Kidney tubule cell (primary cell): Measurements from ENCODE around the gene ZNF772.

Experiments
- DNase-seq: peaks from one replicate; pipeline ENCODE4 v3.0.0-alpha.2; 2018; ENCODE audit warnings: low spot score

The ZNF772 gene

GRCh38 chr19:57435062-57435978, 42.0 kb downstream of the ZNF772 start, which contains the start of gene ZNF749:
TSS of gene ZNF749 (plus strand) at chr19:57435325. CDS start at chr19:57435579, 254 bp downstream.
- DNase-seq, result peak; percentile 98

DNA sequence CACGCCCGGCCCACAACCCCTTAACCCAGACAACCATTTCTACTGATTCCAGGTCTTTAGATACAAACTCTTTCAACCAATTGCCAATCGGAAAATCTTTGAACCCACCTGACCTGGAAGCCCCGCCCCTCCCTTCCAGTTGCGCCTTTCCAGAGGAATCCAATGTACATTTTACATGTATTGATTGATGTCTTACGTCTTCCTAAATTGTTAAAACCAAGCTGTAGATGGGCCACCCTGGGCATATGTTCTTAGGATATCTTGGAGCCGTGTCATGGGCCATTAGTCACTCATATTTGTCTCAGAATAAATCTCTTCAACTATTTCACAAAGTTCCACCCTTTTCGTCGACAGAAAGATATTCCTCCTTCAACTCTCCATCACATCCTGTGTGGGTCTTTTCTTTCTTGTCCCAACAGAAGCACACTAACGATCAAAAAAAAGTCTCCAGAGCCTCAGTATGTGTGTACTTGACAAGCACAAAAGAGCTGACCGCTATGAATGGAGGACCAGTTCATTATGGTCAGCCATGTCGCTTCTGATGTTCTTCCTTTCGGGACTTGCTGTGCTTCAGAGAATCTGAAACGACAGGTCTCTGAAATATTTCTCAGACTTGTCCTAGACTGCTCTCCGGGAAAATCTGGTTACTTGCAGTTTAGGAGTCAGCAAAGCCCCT, 42.8 kb downstream of the ZNF772 start:
- DNase-seq, result no peak

GRCh38 chr19:57421037-57421436, 56.3 kb downstream of the ZNF772 start:
- no peak for DNase-seq

GRCh38 chr19:57419439-57419838, 57.9 kb downstream of the ZNF772 start:
- DNase-seq, result no peak
